Muscle of arm (tissue), 12 donors: Measurements from ENCODE around the gene NTHL1. TPM values are rescaled to one million over a fixed set of nuclear protein-coding genes. Genes with fewer than 3 reads are reported as not detected.

Experiments
- DNase-seq: peaks from one replicate; pipeline ENCODE4 v3.0.0-alpha.2; 2013
- polyA plus RNA-seq, 12 donors: library from polyadenylated mRNA; unstranded; fragments of 120-200 nt; gene quantifications; one replicate each; pipeline ENCODE4 v1.2.1, GENCODE V29; 2013; ENCODE audit not compliant: insufficient read length in 12 of 12

NTHL1 gene
- polyA plus RNA-seq, 12 donors, result 8.4 to 35.5 (median 10.6) TPM; not detected in 1

DNA sequence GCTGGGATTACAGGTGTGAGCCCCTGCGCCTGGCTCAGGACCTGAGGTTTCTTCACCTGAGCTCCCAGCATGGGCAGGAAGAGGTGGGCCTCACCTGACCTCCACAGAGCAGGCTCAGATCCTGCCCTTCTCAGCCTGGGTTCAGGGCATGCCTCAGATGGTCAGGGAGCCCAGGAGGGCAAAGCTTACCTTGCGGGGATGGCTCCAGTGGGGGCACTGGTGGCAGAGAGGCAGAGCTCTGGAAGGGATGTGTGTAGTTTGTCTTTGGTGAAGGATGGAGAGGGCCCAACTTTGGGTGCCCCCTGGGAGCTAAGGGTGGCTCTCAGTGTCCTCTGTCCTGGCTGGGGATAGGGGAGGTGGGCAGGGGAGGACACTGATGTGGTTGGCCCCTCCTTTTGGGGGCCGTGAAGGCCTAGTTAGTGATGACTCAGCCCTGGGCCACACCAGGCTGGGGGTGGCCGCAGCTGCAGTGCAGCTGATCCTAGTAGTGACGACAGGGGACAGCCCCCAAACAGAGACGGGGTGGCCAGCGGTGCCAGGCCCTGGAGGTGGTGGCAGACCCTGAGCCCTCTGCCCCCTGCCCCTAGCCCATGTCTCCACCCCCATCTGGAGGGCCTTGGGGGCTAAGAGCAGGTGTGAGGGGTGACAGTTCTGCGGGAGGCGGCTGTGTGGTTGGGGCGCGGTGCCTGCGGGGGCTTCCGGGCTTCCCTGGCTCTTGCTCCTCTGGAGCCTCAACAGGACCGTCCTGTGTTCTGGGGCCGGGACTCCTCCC is 15.2 kb downstream of the NTHL1 start:
- no peak for DNase-seq

DNA sequence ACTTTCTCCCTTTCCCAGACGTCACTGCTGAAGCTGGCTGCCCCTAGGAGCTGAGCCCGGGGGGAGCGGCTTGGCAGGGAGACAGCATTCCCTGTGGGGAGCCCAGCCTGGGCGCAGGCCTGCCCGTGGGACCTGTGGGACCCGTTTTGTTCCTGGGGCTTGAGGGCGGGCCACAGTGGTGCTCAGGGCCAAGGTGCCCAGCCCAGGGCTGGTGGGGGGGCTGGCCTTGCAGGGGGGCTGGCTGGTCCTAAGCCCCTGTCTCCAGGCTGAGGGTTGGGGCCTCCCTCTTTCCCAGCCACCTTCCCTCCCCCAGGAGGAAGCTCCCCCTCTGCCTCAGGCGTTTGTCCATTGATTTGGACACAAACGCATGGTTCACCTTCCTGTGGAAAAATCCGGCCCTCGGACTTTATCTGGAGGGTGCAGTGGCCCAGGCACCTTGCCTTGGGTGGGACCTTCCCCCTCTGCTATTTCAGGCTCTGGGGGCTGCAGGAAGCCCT is 16.5 kb downstream of the NTHL1 start:
- DNase-seq, result no peak

DNA sequence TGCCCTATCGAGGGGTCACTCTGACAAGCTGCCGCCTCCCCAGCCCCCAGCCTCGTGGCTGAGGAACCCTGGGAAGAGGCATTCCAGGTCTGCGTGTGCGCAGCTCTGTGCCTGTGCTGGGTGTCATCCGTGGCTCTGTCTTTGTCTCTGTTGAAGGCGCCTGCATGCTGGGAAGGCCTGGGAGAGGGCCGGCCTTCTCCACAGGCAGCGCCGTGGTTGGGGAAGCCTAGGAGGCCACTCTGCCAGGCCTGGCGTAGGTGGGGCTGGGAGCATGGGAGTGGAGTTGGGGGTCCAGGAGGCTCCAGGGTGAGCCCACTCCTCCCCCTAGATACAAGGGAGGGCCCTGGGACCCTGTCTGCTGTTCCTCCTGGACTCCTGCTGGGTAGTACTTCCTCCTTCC is 17.6 kb downstream of the NTHL1 start:
- DNase-seq, result no peak

DNA sequence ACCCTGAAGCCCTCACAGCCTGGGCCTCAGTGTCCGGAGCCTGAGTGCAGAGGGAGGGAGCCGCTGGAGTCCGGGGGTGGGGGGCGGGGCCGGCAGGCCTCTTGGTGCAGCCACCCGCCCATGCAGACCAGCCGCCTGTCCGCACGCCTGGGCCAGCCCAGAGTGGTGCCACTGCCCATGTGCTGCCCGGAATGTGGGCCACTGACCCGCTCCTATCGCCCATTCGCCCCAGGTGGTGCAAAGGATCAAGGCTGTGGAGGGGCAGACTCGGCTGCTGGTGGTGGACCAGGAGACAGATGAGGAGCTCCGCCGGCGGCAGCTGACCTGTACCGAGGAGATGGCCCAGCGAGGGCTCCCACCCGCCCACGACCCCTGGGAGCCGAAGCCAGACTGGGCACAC is 18.3 kb downstream of the NTHL1 start:
- no peak for DNase-seq

DNA sequence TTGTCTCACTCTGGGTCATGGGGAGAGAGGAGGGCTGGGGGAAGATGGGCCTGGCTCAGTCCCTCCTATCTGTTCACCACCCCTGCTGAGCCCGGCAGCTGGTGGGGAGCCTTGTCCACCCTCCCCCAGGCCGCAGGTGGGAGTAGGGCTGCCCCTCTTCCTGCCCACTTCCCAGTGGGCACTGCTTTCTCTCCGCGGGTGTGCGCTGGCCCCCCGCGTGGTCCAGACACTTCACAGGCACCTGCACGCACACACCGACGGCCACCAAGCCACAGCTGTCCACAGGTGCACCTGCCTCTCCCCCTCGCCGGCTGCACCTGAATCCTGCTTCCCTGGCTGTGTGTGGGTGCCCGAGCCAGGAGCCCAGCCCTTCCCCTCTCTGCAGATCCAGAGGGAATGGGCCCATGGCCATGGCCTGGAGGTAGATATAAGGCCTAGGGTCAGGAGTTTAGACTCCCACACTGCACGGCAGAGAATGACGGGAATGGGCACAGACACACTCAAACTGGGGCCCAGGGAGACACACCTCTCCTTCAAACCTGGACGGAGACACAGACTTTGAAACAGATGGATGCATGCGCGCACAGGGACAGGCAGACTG is 18.9 kb downstream of the NTHL1 start:
- DNase-seq, result no peak

DNA sequence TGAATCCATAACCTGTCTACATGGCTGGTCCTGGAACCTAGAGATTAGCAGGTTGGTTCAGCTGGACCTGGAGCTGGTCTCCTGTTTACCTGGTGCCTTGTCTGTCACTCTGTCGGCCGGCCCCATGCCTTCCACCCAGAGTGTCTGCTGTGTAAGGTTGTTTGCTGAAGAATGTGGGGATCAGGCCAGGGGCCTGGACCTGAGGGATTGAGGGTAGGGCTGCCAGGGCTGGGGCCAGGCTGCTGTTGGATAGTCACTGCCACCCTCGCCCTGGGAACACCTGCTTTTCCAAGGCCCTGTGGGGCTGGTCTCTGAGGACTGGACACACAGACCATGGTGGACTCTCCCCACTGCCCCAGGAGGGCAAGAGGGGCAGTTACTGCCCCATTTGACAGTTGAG is 19.5 kb downstream of the NTHL1 start:
- DNase-seq, result no peak

DNA sequence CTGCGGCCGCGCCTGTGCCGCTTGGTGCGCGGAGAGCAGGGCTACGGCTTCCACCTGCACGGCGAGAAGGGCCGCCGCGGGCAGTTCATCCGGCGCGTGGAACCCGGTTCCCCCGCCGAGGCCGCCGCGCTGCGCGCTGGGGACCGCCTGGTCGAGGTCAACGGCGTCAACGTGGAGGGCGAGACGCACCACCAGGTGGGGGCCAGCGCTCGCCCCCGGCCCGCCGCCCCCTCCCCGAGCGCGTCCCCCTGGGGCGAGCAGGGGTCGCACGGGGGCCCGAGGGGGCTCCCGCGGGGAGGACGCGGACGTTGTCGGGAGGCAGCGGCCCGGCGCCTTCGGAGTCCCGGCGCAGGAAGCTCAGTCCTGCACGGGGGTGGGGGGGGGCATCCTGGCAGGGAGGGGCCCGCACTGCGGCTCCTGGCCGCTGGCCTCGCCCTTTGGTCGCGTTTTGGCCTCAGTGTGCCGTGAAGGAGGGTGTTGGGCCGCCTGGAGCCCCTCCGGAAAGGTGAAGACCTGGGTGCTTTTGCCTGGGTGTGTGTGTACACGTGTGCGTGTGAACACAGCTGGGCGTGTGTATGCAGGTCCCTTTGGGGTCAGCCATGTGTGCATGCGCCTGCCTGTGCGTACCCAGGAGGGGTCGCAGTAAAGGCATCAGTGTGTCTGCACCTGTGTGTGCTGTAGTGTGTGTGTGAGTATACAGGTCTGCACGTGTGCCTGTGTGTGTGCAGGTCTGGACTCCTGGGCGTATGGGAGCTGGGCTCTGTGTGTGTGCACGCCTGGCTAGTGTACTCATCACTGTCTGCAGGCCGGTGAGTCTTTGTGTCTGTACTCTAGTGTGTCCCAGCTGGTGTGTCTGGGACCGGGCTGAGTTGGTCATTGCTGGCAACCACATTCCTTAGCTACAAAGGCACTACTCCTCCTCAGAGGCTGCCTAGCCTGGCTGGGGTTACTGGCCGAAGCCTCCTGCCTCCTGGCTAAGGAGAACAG is 20.3 kb downstream of the NTHL1 start:
- no peak for DNase-seq

DNA sequence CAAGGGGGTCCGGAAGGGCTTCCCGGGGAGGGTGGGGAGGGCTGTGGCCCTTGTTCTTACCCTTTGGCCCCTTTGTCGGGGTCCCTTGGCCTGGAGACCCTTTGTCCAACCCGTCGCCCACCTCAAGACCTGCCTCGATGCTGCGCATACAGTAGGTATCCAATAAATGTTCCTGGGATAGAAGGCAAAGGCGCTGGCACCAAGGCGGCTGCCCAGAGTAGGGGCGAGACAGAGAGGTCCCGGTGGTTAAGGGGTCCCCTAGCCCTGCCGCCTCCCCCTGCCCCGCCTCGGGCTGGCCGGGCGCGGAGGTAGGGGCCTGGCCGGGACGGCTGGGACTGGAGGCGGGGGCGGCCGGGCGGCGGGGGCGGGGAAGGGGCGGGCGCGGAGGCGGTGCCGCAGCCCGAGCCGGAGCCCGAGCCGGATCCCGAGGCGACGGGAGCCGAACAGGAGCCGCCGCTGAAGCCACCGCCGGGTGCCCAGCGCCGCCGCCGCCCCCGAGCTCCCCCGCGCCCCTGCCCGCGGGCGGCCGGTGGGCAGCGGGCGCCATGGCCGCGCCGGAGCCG is 21.1 kb downstream of the NTHL1 start, which contains the start of gene NHERF2:
TSS of gene NHERF2 (plus strand) at position 442 of the 563 bp plus-strand sequence. CDS start at position 546, 104 bp downstream.
- DNase-seq, result no peak

DNA sequence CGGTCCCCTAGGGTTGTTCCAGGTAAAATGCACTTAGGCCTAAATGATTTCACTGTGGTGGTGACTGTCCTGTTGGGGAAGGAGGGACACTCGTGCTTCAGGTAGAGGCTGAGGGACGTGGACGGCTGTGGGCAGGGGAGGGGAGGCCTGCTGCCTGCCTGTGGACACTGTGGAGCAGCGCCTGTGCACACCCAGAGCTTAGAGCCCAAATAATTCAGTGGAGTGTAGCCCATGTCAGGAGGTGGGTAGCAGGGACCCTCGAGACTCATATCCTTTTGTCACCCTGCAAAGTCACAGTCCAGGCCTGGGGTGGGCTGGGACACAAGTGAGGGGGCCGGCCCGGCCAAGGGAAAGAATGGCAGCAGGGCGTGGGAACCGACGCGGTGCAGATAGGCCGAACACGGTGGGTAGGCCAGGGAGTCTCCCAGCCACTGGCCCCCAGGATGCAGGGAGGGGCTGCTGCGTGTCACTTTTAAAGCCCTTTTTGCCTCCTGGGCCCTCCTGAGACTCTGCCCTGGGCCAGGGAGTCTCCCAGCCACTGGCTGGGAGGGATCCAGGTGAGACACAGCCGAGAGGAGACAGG is 21.7 kb downstream of the NTHL1 start:
- no peak for DNase-seq

DNA sequence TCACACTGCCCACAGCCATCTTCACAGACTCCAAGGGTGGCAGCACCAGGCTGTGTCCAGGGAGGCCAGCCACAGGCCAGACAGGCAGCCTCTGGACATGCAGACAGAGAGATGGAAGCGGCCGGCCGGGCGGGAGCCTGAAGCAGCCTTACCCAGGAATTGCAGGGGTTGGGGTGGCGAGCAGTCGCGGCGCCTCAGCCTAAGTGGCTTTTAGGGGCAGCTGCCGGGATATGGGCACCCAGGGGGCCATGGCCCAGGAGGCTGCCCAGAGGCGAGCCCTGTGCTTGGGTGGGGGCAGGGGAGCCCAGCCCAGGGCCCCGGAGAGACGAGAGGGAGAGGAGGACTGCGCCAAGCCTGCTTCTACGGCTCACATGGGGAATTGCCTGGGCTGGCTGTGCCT is 22.4 kb downstream of the NTHL1 start:
- DNase-seq, result no peak

DNA sequence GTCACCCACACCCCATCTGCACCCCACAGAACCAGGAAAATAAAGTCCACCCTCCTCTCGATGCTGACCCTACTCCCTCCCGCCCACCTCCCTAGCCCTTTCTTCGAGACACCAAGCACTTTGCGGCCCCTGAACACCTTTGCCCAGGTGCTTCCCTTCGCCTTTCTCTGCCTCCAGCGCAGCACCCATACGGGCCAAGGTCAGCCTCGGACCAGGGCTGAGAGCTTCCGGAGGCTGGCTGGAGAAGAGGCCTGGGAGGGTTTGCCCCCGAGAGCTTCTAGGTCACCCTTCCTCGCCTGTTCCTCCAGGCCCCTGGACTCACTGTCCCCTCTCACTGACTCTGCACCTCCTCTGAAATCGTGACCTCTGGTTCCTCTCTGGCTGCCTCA is 23.6 kb downstream of the NTHL1 start:
- DNase-seq, result no peak

DNA sequence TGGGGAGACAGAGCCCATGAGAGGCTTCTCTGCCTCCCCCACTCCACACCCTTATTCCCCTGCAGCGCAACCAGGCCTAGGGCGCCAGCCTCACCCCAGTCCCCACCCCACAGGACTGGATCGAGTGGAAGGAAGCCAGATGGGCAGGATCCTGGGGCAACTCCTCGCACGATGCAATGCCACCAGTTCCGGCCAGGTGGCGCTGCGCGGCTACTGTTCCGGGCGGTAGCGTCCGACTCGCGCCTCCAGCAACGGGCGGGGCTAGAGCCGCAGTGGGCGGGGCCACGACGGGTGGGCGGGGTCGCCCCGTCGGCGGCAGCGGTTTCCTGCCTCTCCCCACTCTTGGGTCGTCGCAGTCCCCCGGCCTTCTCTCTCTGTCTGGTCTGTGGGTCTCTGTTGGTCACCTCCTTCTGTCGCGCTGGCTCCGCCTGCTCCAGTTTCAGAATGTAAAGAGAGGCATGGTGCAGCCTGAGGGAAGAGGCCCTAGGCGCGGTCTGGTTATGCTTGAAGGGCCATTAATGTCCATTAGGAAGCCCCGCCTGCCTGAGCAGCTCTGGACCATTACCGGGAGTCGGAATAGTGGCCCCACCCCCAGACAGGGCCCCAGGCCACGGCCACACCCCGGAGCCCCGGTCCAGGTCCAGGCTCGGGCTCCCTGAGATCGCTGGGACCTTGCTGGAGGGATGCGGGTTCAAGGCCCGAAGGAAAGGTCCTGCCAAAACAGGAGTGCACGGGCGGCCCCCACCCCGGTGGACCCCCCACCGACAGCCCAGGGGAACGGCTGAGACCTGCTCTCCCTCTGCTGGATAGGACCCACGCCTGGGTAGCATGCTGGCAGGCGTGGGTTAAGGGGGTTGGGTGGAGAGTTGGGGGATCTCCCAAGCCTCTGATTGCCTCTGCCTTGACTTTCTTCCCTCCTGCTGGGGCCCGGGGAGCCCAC is 24.3 kb downstream of the NTHL1 start:
- DNase-seq, result peak; percentile 94

DNA sequence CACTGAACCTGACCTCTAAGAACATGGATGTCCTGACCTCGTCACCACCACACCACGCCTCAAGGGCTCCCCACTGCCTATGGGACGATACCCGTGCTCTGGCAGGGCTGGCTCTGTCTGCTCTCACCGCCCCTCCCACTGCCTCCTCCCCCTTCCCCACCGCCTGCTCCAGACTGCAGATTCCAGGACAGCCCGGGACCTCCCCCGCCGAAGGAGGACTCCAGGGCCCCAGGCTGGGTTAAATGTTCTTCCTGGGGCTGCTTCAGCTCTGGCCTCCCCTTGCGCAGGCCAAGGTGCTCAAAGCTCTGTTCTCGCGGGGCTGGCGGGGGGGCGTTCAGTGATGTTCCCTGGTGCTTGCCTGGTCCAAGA is 24.9 kb downstream of the NTHL1 start:
- DNase-seq, result no peak

DNA sequence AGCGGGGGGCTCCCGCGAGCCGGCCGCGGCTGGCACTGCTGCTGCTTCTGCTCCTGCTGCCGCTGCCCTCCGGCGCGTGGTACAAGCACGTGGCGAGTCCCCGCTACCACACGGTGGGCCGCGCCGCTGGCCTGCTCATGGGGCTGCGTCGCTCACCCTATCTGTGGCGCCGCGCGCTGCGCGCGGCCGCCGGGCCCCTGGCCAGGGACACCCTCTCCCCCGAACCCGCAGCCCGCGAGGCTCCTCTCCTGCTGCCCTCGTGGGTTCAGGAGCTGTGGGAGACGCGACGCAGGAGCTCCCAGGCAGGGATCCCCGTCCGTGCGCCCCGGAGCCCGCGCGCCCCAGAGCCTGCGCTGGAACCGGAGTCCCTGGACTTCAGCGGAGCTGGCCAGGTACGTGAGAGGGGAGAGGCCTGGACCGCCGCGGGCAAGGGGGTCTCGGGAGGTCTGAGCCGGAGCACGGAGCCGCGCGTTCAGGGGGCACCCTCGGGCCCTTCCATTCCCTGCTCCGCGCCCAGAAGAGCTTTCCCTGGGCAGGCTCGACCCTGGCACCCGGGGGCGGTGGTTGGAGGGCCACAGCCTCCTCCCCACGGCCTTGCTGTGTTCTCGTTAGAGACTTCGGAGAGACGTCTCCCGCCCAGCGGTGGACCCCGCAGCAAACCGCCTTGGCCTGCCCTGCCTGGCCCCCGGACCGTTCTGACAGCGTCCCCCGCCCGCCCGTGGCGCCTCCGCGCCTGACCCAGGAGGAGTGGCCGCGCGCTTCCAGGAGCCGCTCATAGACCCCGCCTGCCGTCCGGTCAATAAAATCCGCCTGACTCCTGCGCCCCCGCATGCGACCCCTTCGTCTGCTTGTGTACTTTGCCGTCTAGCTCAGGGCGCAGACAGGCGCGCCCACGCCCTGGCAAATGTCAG is 27.5 kb downstream of the NTHL1 start:
- DNase-seq, result no peak

DNA sequence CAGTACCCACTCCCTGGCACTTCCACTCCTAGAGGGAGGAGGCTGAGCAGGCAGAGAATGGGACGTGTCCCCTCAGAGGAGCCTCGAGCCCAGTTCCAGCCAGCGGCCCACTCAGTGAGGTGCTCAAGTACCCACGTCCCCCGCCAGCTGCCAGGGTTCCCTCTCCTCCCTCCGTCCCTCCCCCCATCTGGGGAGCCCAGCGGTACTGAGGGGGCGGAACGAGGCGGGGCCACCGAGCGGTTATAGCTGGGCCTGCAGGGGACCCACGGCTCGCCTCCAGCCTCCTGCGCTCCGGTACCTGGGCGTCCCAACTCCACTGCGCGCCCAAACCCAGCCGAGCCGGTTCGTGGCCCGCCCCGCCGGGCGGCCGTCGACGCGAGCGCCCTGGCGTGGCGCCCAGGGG is 28.1 kb downstream of the NTHL1 start, which contains the start of gene NPW:
TSS of gene NPW (plus strand) at position 268 of the 403 bp plus-strand sequence.
- DNase-seq, result no peak

DNA sequence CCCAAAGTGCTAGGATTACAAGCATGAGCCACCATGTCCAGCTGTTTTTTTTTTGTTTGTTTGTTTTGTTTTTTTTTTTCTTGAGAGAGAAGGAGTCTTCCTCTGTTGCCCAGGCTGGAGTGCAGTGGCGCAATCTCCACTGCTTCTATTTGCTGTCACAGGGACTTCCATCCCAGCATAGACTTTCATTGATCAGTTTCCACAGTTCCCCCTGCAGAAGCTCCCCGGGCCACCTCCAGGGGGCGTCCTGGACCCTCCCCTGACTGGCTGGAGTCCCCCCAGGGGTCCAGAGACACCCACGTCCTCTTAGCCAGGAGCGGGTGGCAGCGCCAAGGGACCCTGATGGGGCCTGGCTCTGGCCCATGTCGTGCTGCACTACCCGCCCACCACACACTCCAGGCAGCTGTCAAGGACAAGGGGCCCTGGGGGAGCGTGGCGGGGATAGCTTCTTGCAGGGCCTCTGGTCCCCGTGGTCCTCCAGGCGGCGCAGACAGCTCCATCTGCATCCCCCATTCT is 31.2 kb downstream of the NTHL1 start:
- DNase-seq, result no peak

DNA sequence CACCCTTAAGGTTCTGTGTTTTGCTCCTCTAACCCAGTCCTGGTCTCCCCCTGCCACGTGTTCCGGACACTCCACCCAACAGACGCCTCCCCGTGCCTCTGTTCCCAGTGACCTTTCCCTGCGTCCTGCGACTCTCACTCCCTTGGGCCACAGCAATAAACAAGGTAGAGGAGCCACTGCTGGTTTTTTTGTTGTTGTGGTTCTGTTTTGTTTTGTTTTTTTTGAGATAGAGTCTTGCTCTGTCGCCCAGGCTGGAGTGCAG is 31.8 kb downstream of the NTHL1 start:
- no peak for DNase-seq

DNA sequence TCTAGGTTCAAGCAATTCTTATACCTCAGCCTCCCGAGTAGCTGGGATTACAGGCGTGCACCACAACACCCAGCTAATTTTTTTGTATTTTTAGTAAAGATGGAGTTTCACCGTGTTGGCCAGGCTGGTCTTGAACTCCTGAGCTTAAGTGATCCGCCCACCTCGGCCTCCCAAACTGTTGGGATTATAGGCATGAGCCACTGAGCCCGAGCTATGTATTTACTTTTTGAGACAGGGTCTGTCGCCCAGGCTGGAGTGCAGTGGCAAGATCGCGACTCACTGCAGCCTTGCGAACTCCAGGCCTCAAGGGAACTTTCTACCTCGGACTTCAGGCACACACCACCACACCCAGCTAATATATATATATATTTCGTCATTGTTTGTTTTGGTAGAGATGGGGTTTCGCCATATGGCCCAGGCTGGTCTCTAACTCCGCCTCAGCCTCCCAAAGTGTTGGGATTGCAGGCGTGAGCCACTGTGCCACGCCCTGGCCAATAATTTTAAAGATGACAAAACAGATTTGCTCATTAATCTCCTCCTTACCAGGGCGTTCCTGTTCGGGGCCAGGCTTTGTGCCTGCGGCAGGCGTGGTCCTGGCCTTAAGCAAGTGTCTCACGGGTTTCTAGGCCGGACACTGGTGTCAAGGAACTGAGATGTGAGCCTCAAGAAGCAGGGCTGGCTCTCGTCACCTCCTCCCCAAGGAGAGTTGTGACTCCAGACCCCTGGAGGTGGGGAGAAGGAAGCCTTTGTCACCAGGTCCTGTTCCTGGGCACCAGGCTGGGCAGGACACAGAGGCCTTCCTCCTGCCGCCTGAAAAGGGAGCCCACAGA is 32.3 kb downstream of the NTHL1 start:
- no peak for DNase-seq
